ENCODE measurements around the gene PABPN1. TPM values are rescaled to one million over a fixed set of nuclear protein-coding genes. Genes with fewer than 3 reads are reported as not detected.

The PABPN1 gene
- total RNA-seq, 1 experiment from 2014 or later = 184 TPM

- BruUV-seq (replicated peaks) = TSS peak; percentile 76
- H3K9ac ChIP-seq (ENCODE audit: low read length) = peak overlapping the region; percentile 82
- TF ChIP-seq FOSL1 (IDR thresholded peaks at IDR 0.05; ENCODE audit: low read depth) = no peak
- no peak for TF ChIP-seq JUND (IDR thresholded peaks at IDR 0.05)
- no peak for TF ChIP-seq TCF7L2 (IDR thresholded peaks at IDR 0.05; ENCODE audit: borderline replicate concordance, extremely low read depth, insufficient read depth, insufficient read length)
- no peak for TF ChIP-seq CTCF (IDR thresholded peaks at IDR 0.05 in 2 of 3, conservative IDR thresholded peaks at IDR 0.05 in 1 of 3; ENCODE audit: borderline replicate concordance in 1 of 3, insufficient read depth in 1 of 3, low read depth in 2 of 3, low read length in 2 of 3)
- no peak for TF ChIP-seq MAX (IDR thresholded peaks at IDR 0.05)
- TF ChIP-seq EZH2 (IDR thresholded peaks at IDR 0.05) = no peak
- TF ChIP-seq YY1 (IDR thresholded peaks at IDR 0.05; ENCODE audit: extremely low read depth, insufficient replicate concordance, low read depth, low read length) = no peak
- TF ChIP-seq EZH2phosphoT487 (IDR thresholded peaks at IDR 0.05; ENCODE audit: borderline replicate concordance) = no peak
- TF ChIP-seq ZNF274 (IDR thresholded peaks at IDR 0.05; ENCODE audit: low read depth, low read length) = no peak
- TF ChIP-seq ATF3 (IDR thresholded peaks at IDR 0.05) = no peak
- TF ChIP-seq ZBTB33 (IDR thresholded peaks at IDR 0.05; ENCODE audit: extremely low read depth, insufficient replicate concordance, low read length) = no peak
- no peak for TF ChIP-seq RAD21 (IDR thresholded peaks at IDR 0.05; ENCODE audit: low read depth)
- TF ChIP-seq SIN3A (IDR thresholded peaks at IDR 0.05; ENCODE audit: low read depth) = no peak
- no peak for TF ChIP-seq SRF (IDR thresholded peaks at IDR 0.05; ENCODE audit: low read depth)
- no peak for TF ChIP-seq POLR2A (IDR thresholded peaks at IDR 0.05; ENCODE audit: borderline replicate concordance, extremely low read depth, insufficient read depth, insufficient read length)
- TF ChIP-seq POLR2AphosphoS5 (IDR thresholded peaks at IDR 0.05; ENCODE audit: low read depth, low read length) = no peak
- no peak for TF ChIP-seq EGR1 (IDR thresholded peaks at IDR 0.05; ENCODE audit: low read depth)
- TF ChIP-seq SP1 (IDR thresholded peaks at IDR 0.05; ENCODE audit: low read depth) = no peak
- TF ChIP-seq CBX3 (IDR thresholded peaks at IDR 0.05; ENCODE audit: low read depth) = no peak
- intact Hi-C loops (cut with micrococcal nuclease) = loop anchor here (10.0 kb wide), 1 partner anchor 316 kb away; the partner anchor contains the start of gene AJUBA
- no peaks in the 10 kb centered on the region for H3K36me3 ChIP-seq (ENCODE audit: control insufficient read depth in 1 of 2, insufficient read depth in 2 of 2, low read length in 2 of 2)
- peaks cover 13 to 34% of the 10 kb centered on the region in 2 experiments for H3K4me1 ChIP-seq (ENCODE audit: control insufficient read depth in 1 of 2, insufficient read depth in 2 of 2, low read length in 2 of 2)
- POLR2A ChIA-PET = interaction anchor here (0.7 to 1.7 kb wide), 4 partner anchors 9 to 191 kb away, joined by 3 to 4 read pairs (median 3); partner anchors contain the start of gene PABPN1
- H4K20me1 ChIP-seq (ENCODE audit: insufficient read depth) = no peaks in the 10 kb centered on the region
- H3K27me3 ChIP-seq (ENCODE audit: insufficient read depth, low read length) = no peaks in the 10 kb centered on the region
- H3K4me3 ChIP-seq (replicated peaks in 1 of 2; ENCODE audit: low read depth in 1 of 2, low read length in 2 of 2) = peak overlapping the region; percentile 49 to 64
- peak overlapping the region; percentile 96 for H3K27ac ChIP-seq (ENCODE audit: low read depth, low read length)
- DNase-seq (ENCODE audit: low read depth, low spot score) = no peak
- H3K79me2 ChIP-seq (ENCODE audit: insufficient read depth, low read length) = no peaks in the 10 kb centered on the region
- RAD21 ChIA-PET (ENCODE audit: low non-redundant PET in 1 of 2, low total read pairs in 2 of 2, uncharacterized antibody in 2 of 2, unreplicated experiment in 2 of 2) = interaction anchor here (0.6 to 1.1 kb wide), 2 partner anchors 57 to 180 kb away, joined by 3 to 8 read pairs; no protein-coding TSS in a partner anchor
- CTCF ChIA-PET = interaction anchor here (1.2 to 4.8 kb wide), 6 partner anchors 8 to 180 kb away, joined by 4 to 27 read pairs (median 10); partner anchors contain the start of genes HOMEZ and PABPN1
- peak overlapping the region; percentile 95 for H3K4me2 ChIP-seq (ENCODE audit: low read length)
- no peaks in the 10 kb centered on the region for H3K9me3 ChIP-seq (ENCODE audit: control insufficient read depth in 1 of 2, insufficient read depth in 1 of 2, low read depth in 1 of 2, low read length in 2 of 2)
- no peak for ATAC-seq
- H2AFZ ChIP-seq (ENCODE audit: low read depth, low read length, poor library complexity, severe bottlenecking) = no peak overlapping the region
- no peaks in the 10 kb centered on the region for H3K9me2 ChIP-seq (ENCODE audit: insufficient read depth)
Observed at GRCh38 chr14:23300687-23301223, 20.5 kb upstream of the PABPN1 start.
